HepG2 (cell line): Measurements from ENCODE around the gene S1PR3. TPM values are rescaled to one million over a fixed set of nuclear protein-coding genes. Genes with fewer than 3 reads are reported as not detected.

ENCODE experiments used
- ATAC-seq: fragments of 200-7000 bp; cut with Tn5 transposase; 3 replicates; pipeline ENCODE4 v1.9.1; 2020; ENCODE audit warnings: mild to moderate bottlenecking, moderate library complexity
- BruUV-seq: library from RNA; stranded (reverse); fragments of 400-500 nt; replicated peaks from 2 replicates; lab custom pipeline; 2021; lab: Mats Ljungman, UMichigan
- CTCF ChIA-PET: fragments of 300-600 bp; formaldehyde crosslinking; extraction: SDS; loops from one replicate; lab custom pipeline; 2021; ENCODE audit warnings: low total read pairs, inconsistent platforms, low intra/inter-chr PET ratio; lab: Yijun Ruan, JAX
- POLR2A ChIA-PET: fragments of 350-600 bp; sonication (Branson Sonifier 250); formaldehyde crosslinking; loops from one replicate; lab custom pipeline; 2020; ENCODE audit warnings: antibody characterized with exemption, inconsistent platforms; lab: Yijun Ruan, JAX
- DNase-seq: peaks from one replicate; pipeline ENCODE4 v3.0.0-alpha.2; 2015; ENCODE audit warnings: low spot score
- FAIRE-seq: peaks from 3 replicates; lab custom pipeline; 2011; peaks lifted over from hg19 to GRCh38; lab: Jason Lieb, UNC
- H2AFZ ChIP-seq: one replicate; pipeline ENCODE4 v1.6.1; 2011; ENCODE audit warnings: low read length, inconsistent platforms
- H3K27ac ChIP-seq: fragments of 300-600 bp; 3 replicates; pipeline ENCODE4 v1.8.0; 2011; ENCODE audit warnings: mixed run types, mild to moderate bottlenecking, mixed read lengths, low read length, inconsistent platforms; ENCODE audit not compliant: insufficient read depth; ENCODE audit errors: extremely low read length
- H3K27me3 ChIP-seq, 2 experiments: fragments of 200-600 bp in 1 of 2; 2 replicates in 1 of 2; 3 replicates in 1 of 2; pipeline versions ENCODE4 v1.6.0 to v1.8.0; 2011; ENCODE audit warnings: low read length in 2 of 2, mild to moderate bottlenecking in 2 of 2, moderate library complexity in 2 of 2, inconsistent platforms in 1 of 2; ENCODE audit not compliant: insufficient read depth in 2 of 2, control insufficient read depth in 1 of 2
- H3K36me3 ChIP-seq, 2 experiments: fragments of 200-600 bp in 1 of 2; replicated peaks in 1 of 2; 2 replicates in 1 of 2; 3 replicates in 1 of 2; pipeline versions ENCODE4 v1.5.1 to v1.8.0; 2011; ENCODE audit warnings: low read length in 2 of 2, inconsistent platforms in 1 of 2; ENCODE audit not compliant: insufficient read depth in 2 of 2, control insufficient read depth in 1 of 2
- H3K4me1 ChIP-seq: 2 replicates; pipeline ENCODE4 v1.5.1; 2012; ENCODE audit warnings: low read length, inconsistent platforms; ENCODE audit not compliant: insufficient read depth
- H3K4me2 ChIP-seq: 2 replicates; pipeline ENCODE4 v1.6.0; 2011; ENCODE audit warnings: low read depth, low read length, inconsistent platforms
- H3K4me3 ChIP-seq, 3 experiments: fragments of 200-600 bp in 1 of 3; sonication (generic), shearing (Covaris generic) in 1 of 3; replicated peaks in 1 of 3; 2 replicates each; pipeline ENCODE4 v1.5.1; 2011 to 2016; ENCODE audit warnings: low read length in 3 of 3, inconsistent platforms in 2 of 3, low read depth in 2 of 3, mild to moderate bottlenecking in 2 of 3, control low read depth in 1 of 3, mixed read lengths in 1 of 3; ENCODE audit not compliant: insufficient read depth in 1 of 3
- H3K79me2 ChIP-seq: one replicate; pipeline ENCODE4 v1.6.1; 2011; ENCODE audit warnings: low read length, inconsistent platforms; ENCODE audit not compliant: insufficient read depth
- H3K9ac ChIP-seq: 2 replicates; pipeline ENCODE4 v1.6.0; 2011; ENCODE audit warnings: mild to moderate bottlenecking, low read depth, low read length, inconsistent platforms; ENCODE audit not compliant: insufficient read depth
- H3K9me3 ChIP-seq: 2 replicates; pipeline ENCODE4 v1.5.1; 2012; ENCODE audit warnings: mild to moderate bottlenecking, low read length
- H4K20me1 ChIP-seq: 2 replicates; pipeline ENCODE4 v1.6.0; 2011; ENCODE audit warnings: inconsistent platforms, mild to moderate bottlenecking, low read length, moderate library complexity; ENCODE audit not compliant: insufficient read depth
- E2F5 ChIP-seq: sonication (generic); formaldehyde crosslinking; conservative IDR thresholded peaks from 2 replicates; pipeline ENCODE4 v1.4.0; 2020; ENCODE audit warnings: missing genetic modification reagents
- ELF4 ChIP-seq: sonication (generic); formaldehyde crosslinking; IDR thresholded peaks from 2 replicates; pipeline ENCODE4 v1.5.0; 2020; ENCODE audit warnings: missing genetic modification reagents, mild to moderate bottlenecking, moderate library complexity, borderline replicate concordance
- FOXJ3 ChIP-seq: sonication (generic); formaldehyde crosslinking; IDR thresholded peaks from 2 replicates; pipeline ENCODE4 v1.4.0; 2020; ENCODE audit warnings: missing genetic modification reagents, mild to moderate bottlenecking, borderline replicate concordance
- HBP1 ChIP-seq: IDR thresholded peaks from 2 replicates; pipeline ENCODE4 v1.6.1; 2016; ENCODE audit warnings: low read depth, control low read depth
- IKZF1 ChIP-seq: fragments of 450-650 bp; IDR thresholded peaks from 2 replicates; pipeline ENCODE4 v1.7.1; 2016
- JDP2 ChIP-seq: sonication (generic); formaldehyde crosslinking; IDR thresholded peaks from 2 replicates; pipeline ENCODE4 v1.8.1; 2022; ENCODE audit warnings: missing genetic modification reagents, borderline replicate concordance
- MBD4 ChIP-seq: IDR thresholded peaks from 2 replicates; pipeline ENCODE4 v1.6.1; 2012; ENCODE audit warnings: low read length, inconsistent platforms, borderline replicate concordance
- MTERF4 ChIP-seq: sonication (generic); formaldehyde crosslinking; IDR thresholded peaks from 2 replicates; pipeline ENCODE4 v1.8.0; 2023; ENCODE audit warnings: mild to moderate bottlenecking, missing genetic modification reagents
- RAD21 ChIP-seq: fragments of 450-650 bp; formaldehyde crosslinking; IDR thresholded peaks from 2 replicates; pipeline ENCODE4 v1.5.0; 2020; ENCODE audit warnings: mild to moderate bottlenecking
- RFX5 ChIP-seq: IDR thresholded peaks from 2 replicates; pipeline ENCODE4 v1.6.1; 2011; ENCODE audit warnings: low read depth, low read length, improper control_type of control experiment
- ZFP41 ChIP-seq: sonication (generic); formaldehyde crosslinking; IDR thresholded peaks from 2 replicates; pipeline ENCODE4 v1.4.0; 2020; ENCODE audit warnings: mild to moderate bottlenecking, missing genetic modification reagents, borderline replicate concordance
- ZNF230 ChIP-seq: sonication (generic); formaldehyde crosslinking; IDR thresholded peaks from 2 replicates; pipeline ENCODE4 v1.4.0; 2020; ENCODE audit warnings: mild to moderate bottlenecking, missing genetic modification reagents
- ZNF672 ChIP-seq: sonication (generic); formaldehyde crosslinking; IDR thresholded peaks from 2 replicates; pipeline ENCODE4 v1.8.1; 2022; ENCODE audit warnings: missing genetic modification reagents
- ZNF770 ChIP-seq: sonication (generic); formaldehyde crosslinking; IDR thresholded peaks from 2 replicates; pipeline ENCODE4 v1.5.0; 2020; ENCODE audit warnings: mild to moderate bottlenecking, missing genetic modification reagents
- ZNF839 ChIP-seq: sonication (generic); formaldehyde crosslinking; IDR thresholded peaks from 2 replicates; pipeline ENCODE4 v1.4.0; 2020; ENCODE audit warnings: missing genetic modification reagents, mild to moderate bottlenecking, borderline replicate concordance
- WGBS: methylation state at CpG from one replicate; pipeline ENCODE4 v1.1.6; 2017; ENCODE audit warnings: low lambda C conversion rate; 5-methylcytosine and 5-hydroxymethylcytosine counted together
- in situ Hi-C: cut with HindIII; loops from 2 replicates; pipeline ENCODE4 v1.10.0; 2017; ENCODE audit warnings: low pct_unique_long_range_greater_than_20kb; ENCODE audit not compliant: extremely low pct_ligation_motif_present
- intact Hi-C: fragments of 100-400 bp; cut with micrococcal nuclease; formaldehyde crosslinking; loops from one replicate; pipeline ENCODE4 v1.10.0; 2022; ENCODE audit not compliant: unreplicated experiment
- polyA plus RNA-seq, 8 experiments: library from polyadenylated mRNA; depleted of rRNA in 3 of 8; stranded (reverse) in 7 of 8; unstranded in 1 of 8; fragments of >200 nt; fragmentation: Illumina TruSeq in 4 of 8; extraction: Trizol in 4 of 8; gene quantifications; 2 replicates each; pipeline versions ENCODE4 v1.2.1 to v1.2.3, GENCODE V29; 2011 to 2016; ENCODE audit warnings: low read depth in 4 of 8, missing spikeins in 1 of 8, mixed read lengths in 1 of 8; ENCODE audit not compliant: insufficient read depth in 1 of 8
- total RNA-seq, 5 experiments: library from RNA; depleted of rRNA; stranded (reverse); fragments of >200 nt; fragmentation: Illumina TruSeq; extraction: Trizol; gene quantifications; 2 replicates each; pipeline ENCODE4 v1.2.3, GENCODE V29; 2016; ENCODE audit warnings: low read depth in 1 of 5

Gene S1PR3
- total and polyA plus RNA-seq, 2 of the 13 experiments (the other 11 are each of a cell fraction or from before 2014, with no cell fraction given): 0.02 TPM; not detected in 1

- no TSS peak for BruUV-seq
- Histone ChIP-seq H3K9ac (no peak overlapping the region), H3K4me3 (no peak overlapping the region), H3K27me3 (no peaks in the 10 kb centered on the region), H3K36me3 (no peaks in the 10 kb centered on the region), H2AFZ (no peak overlapping the region), H3K27ac (no peak overlapping the region), H3K4me2 (no peak overlapping the region), H3K79me2 (no peaks in the 10 kb centered on the region), H4K20me1 (no peaks in the 10 kb centered on the region), H3K4me1 (no peaks in the 10 kb centered on the region), H3K9me3 (no peaks in the 10 kb centered on the region)
- FAIRE-seq (no peak), ATAC-seq (no peak), DNase-seq (no peak)
- ChIA-PET CTCF (no interaction called here), POLR2A (no interaction called here)
- TF ChIP-seq HBP1 (CRISPR knock-in tag) (no peak), ZNF230 (no peak), ELF4 (no peak), RFX5 (no peak), ZNF672 (no peak), ZNF839 (CRISPR knock-in tag) (no peak), FOXJ3 (no peak), E2F5 (CRISPR knock-in tag) (no peak), JDP2 (CRISPR knock-in tag) (no peak), ZFP41 (CRISPR knock-in tag) (no peak), IKZF1 (no peak), RAD21 (no peak), MBD4 (no peak), MTERF4 (CRISPR knock-in tag) (no peak), ZNF770 (no peak)
- in situ Hi-C loops (no loop called here), intact Hi-C loops (no loop called here)
- WGBS: 31% methylated on average over 7 of the region's 9 CpGs
These were observed 46.6 kb downstream of the S1PR3 start for GRCh38 chr9:89037891-89038290.
